Measurements from ENCODE around the gene RNF215.
A peak's percentile ranks its signal among the peaks of the same experiment; 100 is the strongest.

Gene RNF215

DNA sequence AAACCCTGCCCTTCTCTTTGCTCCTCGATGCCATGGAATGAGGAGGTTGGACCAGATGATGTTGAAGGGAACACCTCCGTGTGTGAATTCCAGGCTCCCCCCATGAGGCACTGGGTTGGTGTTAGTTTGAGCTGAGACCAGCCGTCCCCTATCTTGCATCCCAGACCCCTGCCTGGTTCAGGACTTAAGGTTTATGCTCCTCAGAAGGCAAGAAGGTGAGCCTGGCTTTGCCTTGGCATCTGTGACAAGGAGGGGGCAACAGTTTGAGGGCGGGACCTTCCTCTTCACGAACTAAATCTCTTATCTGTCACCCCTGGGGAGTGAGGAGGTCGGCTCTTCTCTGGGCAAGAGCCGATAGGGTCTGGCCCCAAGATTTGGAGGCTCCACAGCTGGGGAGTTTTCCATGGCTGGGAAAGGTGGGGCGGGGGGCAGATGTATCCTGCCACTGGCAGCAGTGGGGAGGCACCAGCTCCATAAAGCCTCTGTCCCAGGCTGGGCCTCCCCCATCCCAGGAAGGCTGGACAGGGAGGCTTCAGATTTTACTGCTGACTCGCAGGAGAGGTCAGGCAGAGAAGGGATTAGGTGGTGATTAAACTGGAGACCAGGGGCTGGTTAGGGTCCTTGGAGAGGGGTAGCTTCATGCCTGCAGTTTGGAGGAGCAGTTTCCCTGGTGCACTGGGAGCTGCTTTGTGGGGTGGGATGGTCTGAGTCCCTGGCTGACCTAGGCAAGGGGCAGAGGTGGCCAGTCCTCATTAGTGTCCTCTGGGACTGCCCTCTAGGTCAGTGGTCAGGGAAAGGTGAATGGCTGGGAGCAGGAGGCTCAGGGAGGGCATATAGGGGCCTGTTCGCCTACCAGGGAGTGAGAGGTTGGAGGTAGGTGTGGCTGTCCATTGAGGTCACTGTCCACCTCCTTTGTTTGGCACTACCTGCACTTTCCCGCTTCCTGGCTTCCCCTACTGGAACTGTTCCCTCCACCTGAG is 10.7 kb upstream of the RNF215 start:
- H3K36me3 ChIP-seq (ENCODE audit: control insufficient read depth, insufficient read depth, low read length), result no peaks in the 10 kb centered on the region
- H3K4me3 ChIP-seq (ENCODE audit: insufficient read depth, low read depth, low read length), result peak overlapping the region; percentile 49
- H3K4me1 ChIP-seq (ENCODE audit: control insufficient read depth, insufficient read depth, low read length), result peaks cover 11% of the 10 kb centered on the region
- H3K9me3 ChIP-seq (ENCODE audit: control insufficient read depth, low read length), result no peaks in the 10 kb centered on the region
- 39 to 42% methylated on average over 11 of the region's 11 CpGs for WGBS, 2 experiments
- H3K27ac ChIP-seq (ENCODE audit: insufficient read depth, low read depth, low read length, poor library complexity, severe bottlenecking), result no peak overlapping the region
- peaks cover 34% of the 10 kb centered on the region for H3K27me3 ChIP-seq (ENCODE audit: control insufficient read depth, insufficient read depth, low read length, poor library complexity, severe bottlenecking)

DNA sequence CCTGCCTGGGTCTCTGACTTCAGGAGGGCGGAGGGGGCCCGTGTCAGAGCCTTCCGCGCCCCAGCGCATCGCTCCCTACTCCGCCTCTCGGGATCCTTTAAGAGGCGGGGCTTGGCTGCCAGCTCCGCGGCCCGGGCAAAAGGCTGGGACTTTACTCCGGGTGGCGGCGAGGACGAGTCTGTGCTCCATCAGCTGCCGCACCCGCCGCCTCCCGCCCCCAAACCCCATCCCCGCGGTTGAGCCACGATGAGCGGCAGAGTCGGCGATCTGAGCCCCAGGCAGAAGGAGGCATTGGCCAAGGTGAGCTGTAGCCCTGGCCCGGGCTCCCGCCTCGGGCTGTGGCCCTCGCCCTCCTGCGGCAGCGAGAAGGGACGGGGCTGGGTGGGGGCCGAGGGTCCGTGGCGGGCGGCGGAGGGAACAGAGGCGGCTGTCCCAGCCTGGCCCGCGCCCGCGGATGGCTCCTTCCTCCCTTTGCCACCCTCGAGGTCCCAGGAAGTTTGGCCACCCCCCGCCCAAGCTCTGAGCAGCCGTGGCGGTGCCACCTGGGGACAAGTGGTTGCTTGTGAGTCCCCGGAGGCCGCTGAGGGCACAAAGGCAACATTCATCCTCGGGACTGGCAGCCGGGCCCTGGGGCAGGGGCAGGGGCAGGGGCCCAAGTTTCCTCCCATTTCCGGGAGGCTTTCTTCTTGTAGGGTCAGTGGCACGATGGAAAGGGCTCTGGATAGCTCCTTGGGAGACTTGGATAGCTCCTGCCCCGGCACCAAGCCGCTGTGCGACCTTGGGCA is 9.9 kb upstream of the RNF215 start, which contains the start of gene SEC14L2:
SEC14L2 (plus strand) TSS at position 148 of the 785 bp plus-strand sequence; CDS start at position 247, 99 bp downstream.
- H3K27ac ChIP-seq (ENCODE audit: insufficient read depth, low read depth, low read length, poor library complexity, severe bottlenecking), result no peak within 1 kb of the TSS
- peak within 1 kb of the TSS; percentile 49 for H3K4me3 ChIP-seq (ENCODE audit: insufficient read depth, low read depth, low read length)
- peaks cover 34% of the 10 kb centered on the region for H3K27me3 ChIP-seq (ENCODE audit: control insufficient read depth, insufficient read depth, low read length, poor library complexity, severe bottlenecking)
- no peaks in the 10 kb centered on the region for H3K9me3 ChIP-seq (ENCODE audit: control insufficient read depth, low read length)
- WGBS, 2 experiments, result 1 to 2% methylated on average over 56 of the region's 56 CpGs
- no peaks in the 10 kb centered on the region for H3K36me3 ChIP-seq (ENCODE audit: control insufficient read depth, insufficient read depth, low read length)
- H3K4me1 ChIP-seq (ENCODE audit: control insufficient read depth, insufficient read depth, low read length), result peaks cover 16% of the 10 kb centered on the region

GRCh38 chr22:30393885-30394284 is 6.7 kb upstream of the RNF215 start:
- WGBS, 2 experiments, result 80 to 81% methylated on average over 3 of the region's 3 CpGs
- Histone ChIP-seq H3K27me3 (ENCODE audit: control insufficient read depth, insufficient read depth, low read length, poor library complexity, severe bottlenecking) (peaks cover 32% of the 10 kb centered on the region), H3K36me3 (ENCODE audit: control insufficient read depth, insufficient read depth, low read length) (no peaks in the 10 kb centered on the region), H3K4me3 (ENCODE audit: insufficient read depth, low read depth, low read length) (no peak overlapping the region), H3K27ac (ENCODE audit: insufficient read depth, low read depth, low read length, poor library complexity, severe bottlenecking) (no peak overlapping the region), H3K4me1 (ENCODE audit: control insufficient read depth, insufficient read depth, low read length) (peaks cover 13% of the 10 kb centered on the region), H3K9me3 (ENCODE audit: control insufficient read depth, low read length) (no peaks in the 10 kb centered on the region)

DNA sequence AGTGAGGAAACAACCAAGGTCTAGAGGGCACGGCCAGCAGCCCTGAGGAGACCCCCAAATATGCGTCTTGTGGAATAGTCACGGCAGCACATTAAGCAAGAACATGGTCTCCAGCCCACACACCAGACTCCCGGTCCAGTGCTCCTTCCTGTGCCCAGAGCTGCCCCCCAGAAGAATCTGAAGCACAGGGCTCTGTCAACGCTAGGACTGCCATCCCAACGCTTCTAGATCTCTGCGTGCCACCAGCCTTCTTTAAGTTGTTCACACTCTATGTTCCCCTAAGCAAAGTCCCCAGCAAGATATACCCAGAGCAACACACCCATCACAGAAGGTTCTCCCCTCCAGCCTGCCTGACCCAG is 6.1 kb upstream of the RNF215 start:
- H3K9me3 ChIP-seq (ENCODE audit: control insufficient read depth, low read length), result no peaks in the 10 kb centered on the region
- H3K4me1 ChIP-seq (ENCODE audit: control insufficient read depth, insufficient read depth, low read length), result peaks cover 13% of the 10 kb centered on the region
- no peak overlapping the region for H3K27ac ChIP-seq (ENCODE audit: insufficient read depth, low read depth, low read length, poor library complexity, severe bottlenecking)
- H3K27me3 ChIP-seq (ENCODE audit: control insufficient read depth, insufficient read depth, low read length, poor library complexity, severe bottlenecking), result peaks cover 26% of the 10 kb centered on the region
- WGBS, 2 experiments, result 83 to 84% methylated on average over 7 of the region's 7 CpGs
- H3K4me3 ChIP-seq (ENCODE audit: insufficient read depth, low read depth, low read length), result no peak overlapping the region
- H3K36me3 ChIP-seq (ENCODE audit: control insufficient read depth, insufficient read depth, low read length), result no peaks in the 10 kb centered on the region

DNA sequence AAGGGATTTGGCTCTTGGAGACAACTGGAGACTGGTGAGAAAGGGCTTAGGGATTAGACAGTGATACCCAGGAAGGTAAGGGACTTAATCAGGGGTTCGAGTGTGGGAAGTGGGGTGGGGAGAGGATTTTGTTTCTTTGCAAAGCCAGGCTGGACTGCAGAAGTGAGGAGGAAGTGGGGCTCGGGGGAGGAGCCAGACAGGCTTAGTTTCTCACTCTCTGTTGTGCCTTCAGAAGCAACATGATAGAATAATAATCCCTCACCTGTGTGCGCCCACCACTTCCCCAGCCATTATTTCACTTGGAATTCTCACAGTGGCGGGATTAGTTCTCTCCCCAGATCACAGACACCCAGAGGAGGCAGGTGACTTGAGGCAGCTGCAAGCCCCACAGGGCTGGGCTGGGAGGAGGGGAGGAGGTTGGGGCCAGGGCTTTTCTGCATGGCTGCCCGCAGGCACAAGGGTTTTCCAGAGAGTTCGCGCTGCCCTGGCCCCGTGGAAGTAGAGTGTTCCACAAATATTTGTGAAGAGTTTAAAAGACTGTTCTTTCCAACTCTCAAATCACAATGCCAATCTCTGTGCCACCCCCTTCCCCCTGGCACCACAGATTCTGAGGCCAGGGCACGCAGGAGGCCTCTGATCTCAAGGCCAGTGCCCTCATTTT is 5.6 kb upstream of the RNF215 start:
- H3K27ac ChIP-seq (ENCODE audit: insufficient read depth, low read depth, low read length, poor library complexity, severe bottlenecking), result peak overlapping the region; percentile 42
- no peak overlapping the region for H3K4me3 ChIP-seq (ENCODE audit: insufficient read depth, low read depth, low read length)
- H3K27me3 ChIP-seq (ENCODE audit: control insufficient read depth, insufficient read depth, low read length, poor library complexity, severe bottlenecking), result peaks cover 21% of the 10 kb centered on the region
- H3K9me3 ChIP-seq (ENCODE audit: control insufficient read depth, low read length), result no peaks in the 10 kb centered on the region
- H3K36me3 ChIP-seq (ENCODE audit: control insufficient read depth, insufficient read depth, low read length), result no peaks in the 10 kb centered on the region
- 46 to 50% methylated on average over 7 to 9 of the region's 9 CpGs for WGBS, 2 experiments
- H3K4me1 ChIP-seq (ENCODE audit: control insufficient read depth, insufficient read depth, low read length), result peaks cover 13% of the 10 kb centered on the region

DNA sequence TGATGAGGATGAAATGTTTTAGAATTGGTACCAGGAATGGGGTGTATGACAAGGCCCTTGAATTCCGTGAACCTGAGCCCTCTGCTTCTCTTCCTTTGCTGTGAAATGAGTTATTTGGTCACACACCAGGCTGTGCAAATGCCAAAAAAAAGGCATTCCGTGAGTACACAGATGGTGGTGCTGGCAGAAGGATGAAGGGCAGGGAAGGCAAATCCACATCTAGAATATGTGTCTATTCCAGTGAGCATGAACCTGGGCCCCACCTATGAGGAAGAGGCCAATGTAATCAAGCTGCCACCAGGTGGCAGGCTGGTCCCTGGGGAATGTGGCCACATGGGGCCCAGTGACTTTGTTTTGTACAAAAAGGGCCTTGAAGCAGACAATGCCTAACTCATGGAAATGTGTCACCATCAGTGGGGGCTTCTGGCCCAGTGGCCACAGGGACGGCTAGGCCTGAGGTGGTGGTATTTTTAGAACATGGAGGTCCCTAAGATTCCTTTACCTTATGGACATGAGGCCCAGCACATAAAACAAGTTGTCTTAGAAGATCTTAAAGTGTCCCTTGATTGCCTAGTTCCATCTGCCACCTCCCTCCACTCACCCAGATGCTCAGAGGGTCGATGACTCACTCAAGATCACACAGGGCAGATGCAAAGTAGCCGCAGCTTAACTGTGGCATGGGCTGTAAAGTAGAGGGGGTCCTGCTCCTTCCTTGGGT is 3.9 kb upstream of the RNF215 start:
- no peaks in the 10 kb centered on the region for H3K9me3 ChIP-seq (ENCODE audit: control insufficient read depth, low read length)
- no peaks in the 10 kb centered on the region for H3K36me3 ChIP-seq (ENCODE audit: control insufficient read depth, insufficient read depth, low read length)
- no peak overlapping the region for H3K27ac ChIP-seq (ENCODE audit: insufficient read depth, low read depth, low read length, poor library complexity, severe bottlenecking)
- H3K27me3 ChIP-seq (ENCODE audit: control insufficient read depth, insufficient read depth, low read length, poor library complexity, severe bottlenecking), result peaks cover 5% of the 10 kb centered on the region
- H3K4me3 ChIP-seq (ENCODE audit: insufficient read depth, low read depth, low read length), result no peak overlapping the region
- WGBS, 2 experiments, result 76 to 81% methylated on average over 5 of the region's 5 CpGs
- H3K4me1 ChIP-seq (ENCODE audit: control insufficient read depth, insufficient read depth, low read length), result peaks cover 18% of the 10 kb centered on the region

DNA sequence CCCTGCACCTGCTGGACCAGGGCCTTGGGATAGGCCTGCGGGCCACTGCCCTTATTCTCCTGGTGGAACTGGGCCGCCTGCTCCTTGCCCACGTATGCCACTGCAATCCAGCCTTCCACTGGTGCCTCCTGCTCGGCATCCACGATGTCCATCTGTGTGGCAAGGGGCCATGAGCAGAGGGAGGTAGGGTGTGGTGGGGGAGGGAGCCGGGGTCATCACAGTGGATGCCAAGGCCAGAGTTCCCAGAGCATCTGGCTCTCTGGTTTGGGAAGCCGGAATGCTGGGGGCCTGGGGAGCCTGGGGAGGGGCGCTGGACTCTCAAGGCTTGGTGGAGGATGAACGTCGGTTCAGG is 627 bp downstream of the RNF215 start:
- WGBS, 2 experiments, result 29 to 35% methylated on average over 10 of the region's 10 CpGs
- no peak overlapping the region for H3K27ac ChIP-seq (ENCODE audit: insufficient read depth, low read depth, low read length, poor library complexity, severe bottlenecking)

DNA sequence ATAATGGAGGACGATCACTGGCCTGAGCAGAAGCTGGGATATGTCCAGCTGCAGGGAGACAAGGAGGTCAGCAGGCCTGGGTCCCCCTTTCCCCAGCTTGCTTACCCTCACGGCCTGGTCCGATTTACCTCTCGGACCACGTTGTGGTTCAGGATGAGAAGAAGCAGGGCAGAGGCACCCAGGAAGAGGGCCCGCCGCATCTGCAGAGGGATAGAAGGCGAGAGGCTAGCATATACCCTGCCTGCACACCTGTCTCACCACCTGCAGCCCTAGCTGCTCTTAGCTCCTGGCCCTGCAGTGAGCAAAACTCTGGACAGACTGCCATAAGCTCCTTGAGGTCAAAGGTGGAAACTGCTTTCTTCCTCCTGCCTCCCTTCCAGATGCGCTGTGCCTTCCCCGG is 1.3 kb downstream of the RNF215 start:
- WGBS, 2 experiments, result 95% methylated on average over 10 of the region's 10 CpGs
- H3K27ac ChIP-seq (ENCODE audit: insufficient read depth, low read depth, low read length, poor library complexity, severe bottlenecking), result no peak overlapping the region
- H3K9me3 ChIP-seq (ENCODE audit: control insufficient read depth, low read length), result no peaks in the 10 kb centered on the region
- H3K4me3 ChIP-seq (ENCODE audit: insufficient read depth, low read depth, low read length), result no peak overlapping the region
- H3K36me3 ChIP-seq (ENCODE audit: control insufficient read depth, insufficient read depth, low read length), result no peaks in the 10 kb centered on the region
- H3K27me3 ChIP-seq (ENCODE audit: control insufficient read depth, insufficient read depth, low read length, poor library complexity, severe bottlenecking), result no peaks in the 10 kb centered on the region
- peaks cover 5% of the 10 kb centered on the region for H3K4me1 ChIP-seq (ENCODE audit: control insufficient read depth, insufficient read depth, low read length)

More for the DNA sequence above, 627 bp downstream of the RNF215 start:
- H3K27me3 ChIP-seq (ENCODE audit: control insufficient read depth, insufficient read depth, low read length, poor library complexity, severe bottlenecking), result no peaks in the 10 kb centered on the region
- H3K9me3 ChIP-seq (ENCODE audit: control insufficient read depth, low read length), result no peaks in the 10 kb centered on the region
- H3K4me3 ChIP-seq (ENCODE audit: insufficient read depth, low read depth, low read length), result peak overlapping the region; percentile 50
- no peaks in the 10 kb centered on the region for H3K36me3 ChIP-seq (ENCODE audit: control insufficient read depth, insufficient read depth, low read length)
- H3K4me1 ChIP-seq (ENCODE audit: control insufficient read depth, insufficient read depth, low read length), result peaks cover 5% of the 10 kb centered on the region

DNA sequence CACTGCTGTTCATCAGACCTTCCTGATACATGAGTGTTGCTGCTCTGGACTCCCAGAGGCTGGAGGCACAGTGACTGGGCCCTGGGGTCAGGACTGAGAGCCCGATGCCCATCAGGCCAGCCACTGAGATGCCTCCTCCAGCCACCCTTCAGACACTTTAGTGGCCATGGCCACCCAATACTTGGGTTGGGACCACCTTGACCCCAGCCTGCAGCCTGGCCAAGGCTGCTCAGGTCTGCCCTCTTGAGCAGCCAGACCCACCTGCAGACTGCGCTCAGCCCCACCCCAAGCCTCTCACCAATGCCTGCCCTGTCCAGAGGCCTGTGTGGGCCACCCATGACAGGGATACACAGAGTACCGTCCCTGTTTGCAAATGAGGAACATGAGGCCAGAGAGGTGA is 4.2 kb downstream of the RNF215 start:
- Histone ChIP-seq H3K4me1 (ENCODE audit: control insufficient read depth, insufficient read depth, low read length) (peaks cover 5% of the 10 kb centered on the region), H3K27me3 (ENCODE audit: control insufficient read depth, insufficient read depth, low read length, poor library complexity, severe bottlenecking) (no peaks in the 10 kb centered on the region), H3K27ac (ENCODE audit: insufficient read depth, low read depth, low read length, poor library complexity, severe bottlenecking) (no peak overlapping the region), H3K4me3 (ENCODE audit: insufficient read depth, low read depth, low read length) (no peak overlapping the region), H3K36me3 (ENCODE audit: control insufficient read depth, insufficient read depth, low read length) (no peaks in the 10 kb centered on the region), H3K9me3 (ENCODE audit: control insufficient read depth, low read length) (no peaks in the 10 kb centered on the region)
- 80% methylated on average over 3 of the region's 3 CpGs for WGBS, 2 experiments

Measured in ectodermal cell (in vitro differentiated cells).